Activated gamma-delta T cell (primary cell): ENCODE measurements around the gene PLAU.
A peak's percentile ranks its signal among the peaks of the same experiment; 100 is the strongest.
"Not testable (repeated sequence)": the region's sequence is repeated elsewhere in the genome, so short reads cannot be mapped to it uniquely, and the experiment has no call there.

Experiments used
- DNase-seq: peaks from one replicate; lab custom pipeline; 2025; lab: John Stamatoyannopoulos, UW

PLAU gene

GRCh38 chr10:73922007-73922863 lies 11.3 kb downstream of the PLAU start:
- no peak for DNase-seq

GRCh38 chr10:73922864-73923133 lies 11.9 kb downstream of the PLAU start:
- no peak for DNase-seq

- DNase-seq, result no peak
Observed at GRCh38 chr10:73923935-73924598, 13.1 kb downstream of the PLAU start.

GRCh38 chr10:73924935-73925334 lies 14.0 kb downstream of the PLAU start:
- DNase-seq, result no peak

- no peak for DNase-seq
Observed at GRCh38 chr10:73925539-73925938, 14.6 kb downstream of the PLAU start.

- no peak for DNase-seq
Observed at GRCh38 chr10:73926152-73926764, 15.3 kb downstream of the PLAU start.

GRCh38 chr10:73930630-73931327 lies 19.8 kb downstream of the PLAU start:
- DNase-seq, result not testable (repeated sequence)

GRCh38 chr10:73931767-73932619 lies 21.1 kb downstream of the PLAU start:
- DNase-seq, result no peak

GRCh38 chr10:73932620-73933112 lies 21.7 kb downstream of the PLAU start:
- DNase-seq, result no peak

- DNase-seq, result no peak
Observed at GRCh38 chr10:73934074-73934473, 23.1 kb downstream of the PLAU start.

- DNase-seq, result no peak
Observed at GRCh38 chr10:73935895-73936294, 25.0 kb downstream of the PLAU start.

- no peak for DNase-seq
Observed at GRCh38 chr10:73937333-73938043, 26.6 kb downstream of the PLAU start.

GRCh38 chr10:73940634-73941221 lies 29.8 kb downstream of the PLAU start:
- DNase-seq, result peak; percentile 61

GRCh38 chr10:73941300-73941699 lies 30.4 kb downstream of the PLAU start:
- no peak for DNase-seq

GRCh38 chr10:73944356-73945100 lies 33.6 kb downstream of the PLAU start:
- DNase-seq, result no peak

GRCh38 chr10:73946253-73947145 lies 35.6 kb downstream of the PLAU start:
- DNase-seq, result no peak

- DNase-seq, result no peak
Observed at GRCh38 chr10:73948947-73949633, 38.2 kb downstream of the PLAU start.
